ENCODE measurements around the gene SCAPER.

SCAPER gene, protein sequence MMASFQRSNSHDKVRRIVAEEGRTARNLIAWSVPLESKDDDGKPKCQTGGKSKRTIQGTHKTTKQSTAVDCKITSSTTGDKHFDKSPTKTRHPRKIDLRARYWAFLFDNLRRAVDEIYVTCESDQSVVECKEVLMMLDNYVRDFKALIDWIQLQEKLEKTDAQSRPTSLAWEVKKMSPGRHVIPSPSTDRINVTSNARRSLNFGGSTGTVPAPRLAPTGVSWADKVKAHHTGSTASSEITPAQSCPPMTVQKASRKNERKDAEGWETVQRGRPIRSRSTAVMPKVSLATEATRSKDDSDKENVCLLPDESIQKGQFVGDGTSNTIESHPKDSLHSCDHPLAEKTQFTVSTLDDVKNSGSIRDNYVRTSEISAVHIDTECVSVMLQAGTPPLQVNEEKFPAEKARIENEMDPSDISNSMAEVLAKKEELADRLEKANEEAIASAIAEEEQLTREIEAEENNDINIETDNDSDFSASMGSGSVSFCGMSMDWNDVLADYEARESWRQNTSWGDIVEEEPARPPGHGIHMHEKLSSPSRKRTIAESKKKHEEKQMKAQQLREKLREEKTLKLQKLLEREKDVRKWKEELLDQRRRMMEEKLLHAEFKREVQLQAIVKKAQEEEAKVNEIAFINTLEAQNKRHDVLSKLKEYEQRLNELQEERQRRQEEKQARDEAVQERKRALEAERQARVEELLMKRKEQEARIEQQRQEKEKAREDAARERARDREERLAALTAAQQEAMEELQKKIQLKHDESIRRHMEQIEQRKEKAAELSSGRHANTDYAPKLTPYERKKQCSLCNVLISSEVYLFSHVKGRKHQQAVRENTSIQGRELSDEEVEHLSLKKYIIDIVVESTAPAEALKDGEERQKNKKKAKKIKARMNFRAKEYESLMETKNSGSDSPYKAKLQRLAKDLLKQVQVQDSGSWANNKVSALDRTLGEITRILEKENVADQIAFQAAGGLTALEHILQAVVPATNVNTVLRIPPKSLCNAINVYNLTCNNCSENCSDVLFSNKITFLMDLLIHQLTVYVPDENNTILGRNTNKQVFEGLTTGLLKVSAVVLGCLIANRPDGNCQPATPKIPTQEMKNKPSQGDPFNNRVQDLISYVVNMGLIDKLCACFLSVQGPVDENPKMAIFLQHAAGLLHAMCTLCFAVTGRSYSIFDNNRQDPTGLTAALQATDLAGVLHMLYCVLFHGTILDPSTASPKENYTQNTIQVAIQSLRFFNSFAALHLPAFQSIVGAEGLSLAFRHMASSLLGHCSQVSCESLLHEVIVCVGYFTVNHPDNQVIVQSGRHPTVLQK (N-terminal part only)

GRCh38 chr15:76905013-76905839 lies at the start of gene SCAPER:
SCAPER (minus strand) TSS chr15:76905340; CDS start chr15:76883817, 21,523 bp downstream.
- DNase-seq: peak; percentile 96

DNA sequence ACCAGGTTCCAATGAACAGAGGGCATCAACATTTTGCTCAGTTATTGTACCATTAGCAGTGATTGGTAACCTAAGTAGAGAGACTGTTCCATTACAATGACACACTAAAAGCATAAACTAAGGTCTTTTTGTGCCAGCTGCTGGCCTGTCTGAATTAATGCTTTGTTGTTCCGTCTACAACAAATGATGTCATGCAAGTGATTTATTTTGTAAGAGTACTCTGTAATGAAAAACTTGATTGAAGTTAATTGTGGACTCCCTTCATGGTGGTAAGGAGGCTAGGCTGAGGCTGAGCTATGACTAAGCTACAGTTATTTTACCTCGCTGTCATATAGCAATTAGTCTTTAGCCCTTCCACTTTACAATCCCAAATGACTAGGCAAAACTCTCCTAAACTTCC lies 49.6 kb upstream of the SCAPER start:
- no peak for DNase-seq

GRCh38 chr15:76953913-76954312 lies 48.8 kb upstream of the SCAPER start:
- no peak for DNase-seq

DNA sequence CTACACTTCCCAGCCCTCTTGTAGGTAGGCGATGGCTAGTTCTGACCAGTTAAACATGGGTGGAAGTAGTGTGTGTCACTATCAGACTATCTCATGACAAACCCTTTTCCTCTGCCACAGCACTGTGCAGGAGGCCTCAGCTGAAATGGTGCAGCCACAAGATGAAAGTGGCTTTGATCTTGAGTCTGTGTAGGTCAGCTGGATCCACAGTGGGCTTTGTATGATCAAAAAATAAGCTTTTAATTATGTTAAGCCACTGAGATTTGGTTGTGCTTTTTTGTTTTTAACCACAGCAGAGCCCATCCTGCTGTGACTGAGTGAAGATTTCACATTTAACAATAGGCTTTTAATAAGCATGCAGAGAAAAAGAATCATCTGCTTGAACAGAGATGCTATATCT lies 46.1 kb upstream of the SCAPER start:
- no peak for DNase-seq

DNA sequence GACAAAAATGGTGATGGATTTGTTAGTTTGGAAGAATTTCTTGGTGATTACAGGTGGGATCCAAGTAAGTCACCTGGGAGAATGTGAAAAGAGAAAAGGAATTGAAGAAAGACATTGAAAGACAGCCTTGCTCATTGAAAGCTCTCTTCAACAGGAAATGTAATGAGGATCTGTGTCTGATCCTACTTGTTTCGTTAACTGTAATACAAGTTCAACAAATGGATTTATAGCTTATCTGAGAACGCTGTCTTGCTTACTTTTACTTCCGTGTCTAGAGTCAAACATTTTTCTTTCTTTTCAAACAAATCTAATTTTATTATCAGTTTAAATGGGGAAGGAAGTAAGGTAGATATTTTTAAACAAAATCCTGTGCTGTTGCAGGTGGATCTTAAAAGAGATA lies 42.3 kb upstream of the SCAPER start:
- no peak for DNase-seq

GRCh38 chr15:76945494-76946093 lies 40.5 kb upstream of the SCAPER start:
- no peak for DNase-seq

GRCh38 chr15:76942331-76942730 lies 37.2 kb upstream of the SCAPER start:
- no peak for DNase-seq

DNA sequence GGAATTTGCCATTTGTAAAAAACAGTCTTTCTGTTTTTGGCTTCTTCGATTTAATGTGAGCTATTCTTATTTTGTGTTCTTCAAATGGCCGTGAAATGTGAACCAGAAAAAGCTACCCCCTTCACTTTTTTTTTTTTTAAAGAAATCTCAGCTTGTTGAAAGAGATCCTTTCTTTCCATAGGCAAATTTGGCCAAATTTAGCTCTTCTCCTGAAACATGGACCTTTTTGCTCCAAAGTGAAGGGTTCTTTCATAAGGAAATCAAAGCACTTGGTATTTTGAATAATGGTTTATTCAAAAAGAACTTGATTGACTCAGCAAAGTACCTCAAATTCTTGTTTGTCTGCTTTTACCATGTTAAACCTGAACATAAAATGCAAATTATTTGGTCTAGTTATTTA lies 36.5 kb upstream of the SCAPER start:
- DNase-seq: no peak

DNA sequence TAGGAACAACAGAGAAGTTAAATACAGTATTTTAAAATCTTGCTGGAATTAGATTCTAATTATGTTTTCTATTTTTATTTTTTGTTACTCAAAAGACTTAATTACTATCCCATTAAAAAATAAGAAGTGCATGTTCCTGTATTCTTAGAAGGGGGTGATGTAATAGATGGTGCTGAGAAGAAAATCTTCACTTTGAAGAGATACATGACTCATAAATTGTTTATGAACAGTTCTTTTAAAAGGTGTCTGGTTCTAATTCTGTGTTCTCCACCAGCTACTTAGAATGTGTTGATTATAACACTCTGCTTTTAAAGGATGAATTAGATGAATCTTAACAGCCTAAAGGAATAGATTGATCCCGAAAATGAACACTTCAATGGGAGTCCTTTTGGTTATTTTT lies 34.6 kb upstream of the SCAPER start:
- no peak for DNase-seq

DNA sequence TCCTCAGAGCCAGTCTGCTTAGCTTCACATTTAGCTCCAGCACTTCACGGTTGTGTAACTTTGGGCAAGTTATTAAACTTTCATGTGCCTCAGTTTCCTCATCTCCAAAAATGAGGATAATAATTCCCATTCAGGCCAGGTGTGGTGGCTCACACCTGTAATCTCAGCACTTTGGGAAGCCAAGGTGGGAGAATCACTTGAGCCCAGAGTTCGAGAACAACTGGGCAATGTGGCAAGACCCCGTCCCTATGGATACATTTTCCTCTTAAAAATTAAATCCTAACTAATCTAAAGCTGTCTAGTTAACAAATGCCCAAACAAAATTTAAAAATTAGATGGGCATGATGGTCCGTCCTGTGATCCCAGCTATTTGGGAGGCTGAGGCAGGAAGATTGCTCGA lies 33.6 kb upstream of the SCAPER start:
- DNase-seq: no peak

DNA sequence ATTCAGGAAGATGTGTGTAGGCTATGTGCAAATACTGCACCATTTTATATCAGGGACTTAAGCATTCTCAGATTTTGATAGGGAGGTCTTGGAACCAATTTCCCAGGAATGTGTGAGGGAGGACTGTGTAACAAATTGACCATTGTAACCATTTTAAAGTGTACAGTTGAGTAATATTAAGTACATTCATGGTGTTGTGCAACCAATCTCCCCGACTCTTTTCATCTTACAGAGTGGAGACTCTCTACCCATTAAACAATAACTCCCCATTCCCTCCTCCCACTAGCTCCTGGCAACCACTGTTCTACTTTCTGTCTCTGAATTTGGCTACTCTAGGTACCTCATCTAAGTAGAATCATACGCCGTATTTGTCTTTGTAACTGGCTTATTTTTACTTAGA lies 31.5 kb upstream of the SCAPER start:
- no peak for DNase-seq

GRCh38 chr15:76935620-76936019 lies 30.5 kb upstream of the SCAPER start:
- DNase-seq: no peak

DNA sequence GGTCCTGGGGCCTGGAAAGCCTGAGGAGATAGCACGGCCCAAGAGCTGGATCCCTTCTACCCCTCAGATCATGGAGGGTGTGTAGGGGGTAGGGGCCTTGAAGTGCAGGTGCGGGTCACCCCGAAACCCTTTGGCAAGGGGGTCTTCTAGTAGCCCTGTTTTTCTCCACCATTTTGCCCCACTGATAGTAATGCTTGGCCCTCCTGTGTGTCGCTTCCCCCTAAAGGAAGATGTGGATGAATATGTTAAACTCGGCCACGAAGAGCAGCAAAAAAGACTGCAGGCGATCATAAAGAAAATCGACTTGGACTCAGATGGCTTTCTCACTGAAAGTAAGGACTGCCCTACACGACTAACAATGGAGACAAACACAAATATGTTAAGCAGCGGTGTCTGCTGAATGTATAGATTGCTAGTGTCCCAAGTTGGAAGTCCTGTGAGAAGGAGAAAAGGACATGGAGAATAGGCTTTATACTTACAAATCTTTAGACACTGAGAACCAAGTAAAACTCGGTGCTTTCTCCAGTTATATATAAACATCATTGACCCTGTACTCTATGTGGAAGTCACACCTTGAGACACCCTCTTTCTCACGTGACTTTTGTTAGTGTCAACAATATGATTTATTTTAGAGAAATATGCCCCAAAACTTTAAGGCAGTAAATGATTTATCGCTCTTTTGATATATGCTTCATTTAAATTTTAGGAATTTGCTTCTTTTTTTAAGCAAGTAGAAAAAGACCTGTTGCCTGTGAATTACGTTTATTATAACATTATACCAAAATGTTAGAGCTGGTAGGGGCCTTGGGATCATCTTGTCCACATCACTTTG lies 27.2 kb upstream of the SCAPER start:
- peak; percentile 2 for DNase-seq

GRCh38 chr15:76931397-76932134 lies 26.4 kb upstream of the SCAPER start, which contains the start of gene RCN2:
RCN2 (plus strand) TSS chr15:76931749; CDS start chr15:76931842, 93 bp downstream.
- DNase-seq: peak; percentile 95

DNA sequence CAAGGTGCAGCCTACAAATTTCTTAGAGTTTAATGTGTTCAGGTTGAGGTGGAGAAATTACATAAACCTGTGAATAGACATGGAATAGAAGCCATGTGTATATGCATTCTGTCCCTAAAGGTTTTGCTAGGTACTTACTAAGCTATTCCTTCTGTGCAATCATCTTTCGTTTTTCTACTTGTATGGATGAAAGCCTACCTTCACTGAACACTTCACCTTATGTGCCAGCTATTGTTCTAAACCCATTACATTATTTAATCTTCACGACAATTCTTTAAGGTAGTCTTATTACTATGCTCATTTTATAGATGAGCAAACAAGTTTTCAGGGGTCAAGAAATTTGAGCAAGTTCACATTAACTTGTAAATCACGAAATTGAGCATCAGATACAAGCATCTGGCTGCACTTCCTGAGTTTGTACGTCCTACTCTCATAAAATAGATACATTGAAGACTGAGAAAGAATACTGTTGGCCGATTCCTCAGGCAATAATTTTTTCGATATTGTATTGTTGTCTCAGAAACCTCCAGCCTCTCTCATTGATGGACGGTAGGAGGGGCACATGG lies 25.8 kb upstream of the SCAPER start:
- DNase-seq: no peak

DNA sequence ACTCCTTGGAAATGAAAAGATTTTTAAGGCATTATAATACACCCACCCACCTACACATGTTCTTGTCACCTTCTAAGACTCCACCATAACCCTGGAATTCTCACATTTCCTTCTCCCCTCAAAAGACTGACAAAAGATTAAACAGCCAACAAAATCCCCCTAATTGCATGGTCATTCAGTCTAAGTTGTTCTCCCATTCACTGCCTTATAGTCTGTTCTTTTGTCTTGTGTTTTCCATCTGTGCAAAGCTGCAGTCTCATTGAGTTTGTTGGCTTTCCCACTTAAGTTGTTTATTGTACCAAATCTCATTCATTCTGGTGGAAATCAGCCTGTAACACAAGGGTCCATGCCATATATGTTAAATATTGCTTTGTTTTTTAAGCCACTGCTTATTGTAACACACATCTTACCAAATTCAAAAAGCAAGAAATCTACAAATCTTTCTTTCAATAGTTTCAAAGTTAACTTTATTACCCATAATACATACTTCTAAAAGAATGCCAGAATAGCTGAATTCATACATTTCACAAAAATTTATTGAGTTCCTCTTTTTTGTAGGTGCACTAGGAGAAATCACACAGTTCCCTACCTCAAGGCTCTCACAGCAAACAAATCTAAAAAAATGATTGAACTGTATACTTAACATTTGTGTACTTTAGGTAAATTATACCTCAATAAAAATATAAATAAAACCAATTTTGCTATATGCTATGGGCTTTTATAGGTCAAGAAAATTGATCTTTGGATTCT lies 24.0 kb upstream of the SCAPER start:
- DNase-seq: no peak

GRCh38 chr15:76928201-76928600 lies 23.1 kb upstream of the SCAPER start:
- no peak for DNase-seq

DNA sequence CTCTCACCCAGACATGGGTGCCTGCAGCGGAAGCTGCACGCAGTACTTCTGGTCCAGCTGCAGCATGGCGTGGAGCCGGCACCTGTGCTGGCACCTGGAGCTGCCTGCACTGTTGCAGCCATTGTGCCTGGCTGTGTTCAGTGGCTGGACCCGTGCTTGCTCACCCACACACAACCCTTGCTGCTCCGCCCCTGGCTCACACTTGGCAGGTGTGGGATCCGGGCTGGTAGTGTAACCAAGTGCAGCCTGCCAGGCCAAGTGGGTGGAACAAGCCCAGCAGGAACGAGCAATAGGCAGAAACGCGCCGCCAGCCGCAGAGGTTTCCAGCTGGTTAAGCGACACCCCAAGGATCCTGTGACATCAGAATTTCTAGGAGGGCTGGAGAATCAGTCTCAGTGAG lies 11.2 kb upstream of the SCAPER start:
- no peak for DNase-seq

DNA sequence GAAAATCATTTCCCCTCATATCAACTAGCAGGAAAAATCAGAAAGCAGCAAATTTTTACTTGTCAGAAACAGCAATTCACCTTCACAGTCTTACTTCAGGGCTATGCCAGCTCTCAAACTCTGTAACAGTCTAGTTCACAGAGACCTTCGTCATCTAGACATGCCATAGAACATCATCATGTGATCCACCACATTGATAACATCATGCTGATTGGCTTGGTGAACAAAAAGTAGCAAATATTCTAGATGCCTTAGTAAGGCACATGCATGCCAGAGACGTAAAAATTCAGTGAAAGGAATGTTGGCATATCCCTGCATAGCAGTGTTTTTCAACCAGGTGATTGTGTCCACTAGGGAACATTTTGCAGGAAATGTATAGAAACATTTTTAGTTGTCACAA lies 8.6 kb upstream of the SCAPER start:
- DNase-seq: no peak
